ENCODE data around the gene NAT16.

- no peak for TF ChIP-seq CTCF (IDR thresholded peaks at IDR 0.05)
- TF ChIP-seq POLR2A (IDR thresholded peaks at IDR 0.05): no peak
Observed at GRCh38 chr7:101159696-101160674, 20.1 kb downstream of the NAT16 start.

Measured in uterus (tissue), 2 donors.